Small intestine (tissue), 7 donors: ENCODE results near the gene BAZ2A. TPM values are rescaled to one million over a fixed set of nuclear protein-coding genes. Genes with fewer than 3 reads are reported as not detected.

Experiments
- DNase-seq, 2 donors: peaks; one replicate each; pipeline versions ENCODE4 v3.0.0 to v3.0.0-alpha.2; 2013
- FAIRE-seq: peaks from 2 replicates; lab custom pipeline; 2012; peaks lifted over from hg19 to GRCh38; lab: Jason Lieb, UNC
- H3K27ac ChIP-seq, 3 donors: one replicate each; pipeline ENCODE4 v1.5.1; 2013; ENCODE audit warnings: low read length in 2 of 3, mild to moderate bottlenecking in 2 of 3, control low read depth in 1 of 3, inconsistent platforms in 1 of 3, low read depth in 1 of 3, moderate library complexity in 1 of 3
- H3K27me3 ChIP-seq, 3 donors: one replicate each; pipeline ENCODE4 v1.6.1; 2013; ENCODE audit warnings: low read length in 3 of 3, inconsistent platforms in 1 of 3; ENCODE audit not compliant: control insufficient read depth in 3 of 3, insufficient read depth in 3 of 3
- H3K36me3 ChIP-seq, 3 donors: one replicate each; pipeline ENCODE4 v1.6.1; 2013; ENCODE audit warnings: low read length in 3 of 3, inconsistent platforms in 1 of 3, low read depth in 1 of 3, mild to moderate bottlenecking in 1 of 3, moderate library complexity in 1 of 3; ENCODE audit not compliant: control insufficient read depth in 3 of 3, insufficient read depth in 2 of 3
- H3K4me1 ChIP-seq, 3 donors: one replicate each; pipeline ENCODE4 v1.6.1; 2013; ENCODE audit warnings: low read length in 2 of 3, inconsistent platforms in 1 of 3, low read depth in 1 of 3, mild to moderate bottlenecking in 1 of 3, moderate library complexity in 1 of 3; ENCODE audit not compliant: control insufficient read depth in 3 of 3, insufficient read depth in 2 of 3
- H3K4me3 ChIP-seq, 3 donors: one replicate each; pipeline ENCODE4 v1.5.1; 2013; ENCODE audit warnings: low read length in 3 of 3, control low read depth in 1 of 3, inconsistent platforms in 1 of 3, low read depth in 1 of 3, mild to moderate bottlenecking in 1 of 3, moderate library complexity in 1 of 3
- H3K9me3 ChIP-seq, 2 donors: one replicate each; pipeline ENCODE4 v1.6.1; 2013; ENCODE audit warnings: low read depth in 1 of 2, low read length in 1 of 2; ENCODE audit not compliant: control insufficient read depth in 2 of 2, insufficient read depth in 1 of 2
- WGBS, 3 donors: extraction: QIAGEN DNeasy Blood & Tissue Kit; methylation state at CpG; one replicate each; pipeline ENCODE4 v1.1.7; 2013; 5-methylcytosine and 5-hydroxymethylcytosine counted together
- polyA plus RNA-seq, 4 donors: library from polyadenylated mRNA; stranded (reverse) in 3 of 4; unstranded in 1 of 4; fragments of 200-250 nt in 3 of 4; fragments of 120-200 nt in 1 of 4; gene quantifications; one replicate each; pipeline versions ENCODE4 v1.2.1 to v1.2.3, GENCODE V29; 2013
- donor health status: healthy with polysubstance abuse.
- donor health status: control.
- donor health status: control.
- donor health status: Bipolar disorder and iron deficiency.
- donor health status: healthy.

Gene BAZ2A
- polyA plus RNA-seq, 4 donors, result 19.2 to 71.1 (median 26.0) TPM

- no peak overlapping the region for H3K27ac ChIP-seq
- no peaks in the 10 kb centered on the region for H3K9me3 ChIP-seq
- peaks cover 0 to 17% (median 0%) of the 10 kb centered on the region in 3 donors for H3K4me1 ChIP-seq
- DNase-seq, result no peak
- H3K4me3 ChIP-seq, result no peak overlapping the region
- FAIRE-seq, result no peak
- H3K27me3 ChIP-seq, result no peaks in the 10 kb centered on the region
- peaks cover 0 to 24% (median 2%) of the 10 kb centered on the region in 3 donors for H3K36me3 ChIP-seq
Measured at GRCh38 chr12:56626701-56627100, 3.4 kb downstream of the BAZ2A start.

- H3K36me3 ChIP-seq, result peaks cover 0 to 37% (median 12%) of the 10 kb centered on the region in 3 donors
- H3K4me3 ChIP-seq, result no peak overlapping the region
- no peaks in the 10 kb centered on the region for H3K9me3 ChIP-seq
- H3K27me3 ChIP-seq, result no peaks in the 10 kb centered on the region
- FAIRE-seq (no peak), DNase-seq (no peak)
- H3K4me1 ChIP-seq, result no peaks in the 10 kb centered on the region
- 58 to 64% (median 58%) methylated on average over 1 of the region's 1 CpG for WGBS, 3 donors
- no peak overlapping the region for H3K27ac ChIP-seq
Measured at GRCh38 chr12:56622535-56622934, 7.6 kb downstream of the BAZ2A start.

DNA sequence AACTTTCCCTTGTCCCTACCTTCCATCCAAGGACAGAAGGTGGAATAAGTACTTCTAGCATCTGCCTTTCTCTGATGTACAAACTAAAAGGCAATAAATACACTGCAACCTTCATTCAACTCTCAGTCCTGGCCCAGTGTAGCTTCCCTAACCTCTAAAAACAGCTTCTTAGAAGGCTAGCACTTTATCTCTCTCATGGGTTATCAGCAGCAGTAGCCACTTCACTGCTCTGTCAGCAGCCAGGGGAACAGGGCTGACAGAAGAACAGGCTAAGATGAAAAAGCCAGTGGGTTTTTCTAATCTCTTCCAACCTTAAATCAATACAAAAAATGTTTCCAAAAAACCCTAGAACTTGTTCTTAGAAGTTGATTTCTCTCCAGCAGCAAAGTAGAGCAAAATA lies 13.2 kb downstream of the BAZ2A start:
- no peaks in the 10 kb centered on the region for H3K9me3 ChIP-seq
- no peak for FAIRE-seq

GRCh38 chr12:56616244-56616643 lies 13.9 kb downstream of the BAZ2A start:
- DNase-seq, result no peak
- H3K4me1 ChIP-seq, result no peaks in the 10 kb centered on the region
- no peaks in the 10 kb centered on the region for H3K9me3 ChIP-seq
- H3K27me3 ChIP-seq, result no peaks in the 10 kb centered on the region
- H3K4me3 ChIP-seq, result no peak overlapping the region
- FAIRE-seq, result no peak
- H3K36me3 ChIP-seq, result peaks cover 25 to 69% (median 62%) of the 10 kb centered on the region in 3 donors
- WGBS, 3 donors, result 94 to 95% (median 94%) methylated on average over 3 of the region's 3 CpGs
- H3K27ac ChIP-seq, result no peak overlapping the region

More for the DNA sequence above, 13.2 kb downstream of the BAZ2A start:
- H3K4me1 ChIP-seq, result no peaks in the 10 kb centered on the region
- peaks cover 21 to 70% (median 58%) of the 10 kb centered on the region in 3 donors for H3K36me3 ChIP-seq
- no peak for DNase-seq
- H3K27me3 ChIP-seq, result no peaks in the 10 kb centered on the region
- H3K27ac ChIP-seq, result no peak overlapping the region
- H3K4me3 ChIP-seq, result no peak overlapping the region

DNA sequence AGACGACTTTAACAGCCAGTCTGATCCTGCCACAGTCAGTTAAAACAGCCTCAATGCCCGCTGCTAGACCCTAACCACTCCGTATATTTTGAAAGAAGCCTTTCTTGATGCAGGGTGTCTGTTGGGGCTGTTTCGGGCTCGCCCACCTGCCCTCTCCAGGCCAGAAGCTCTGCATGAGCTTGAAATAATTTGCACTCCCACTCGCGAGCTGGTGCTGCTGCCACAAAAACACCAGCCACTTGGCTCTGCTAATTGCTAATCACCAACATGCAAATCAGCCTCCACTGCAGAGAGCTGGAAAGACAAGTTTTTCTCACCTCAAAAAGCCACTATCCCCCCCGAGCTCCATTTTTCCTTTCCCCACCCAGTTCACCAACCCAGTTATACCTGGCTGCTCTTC lies 15.5 kb downstream of the BAZ2A start:
- H3K4me1 ChIP-seq, result no peaks in the 10 kb centered on the region
- DNase-seq (no peak), FAIRE-seq (no peak)
- peaks cover 36 to 74% (median 68%) of the 10 kb centered on the region in 3 donors for H3K36me3 ChIP-seq
- WGBS, 3 donors, result 87 to 90% (median 89%) methylated on average over 8 of the region's 8 CpGs
- no peaks in the 10 kb centered on the region for H3K9me3 ChIP-seq
- no peaks in the 10 kb centered on the region for H3K27me3 ChIP-seq
- H3K4me3 ChIP-seq, result no peak overlapping the region
- no peak overlapping the region for H3K27ac ChIP-seq

- H3K27me3 ChIP-seq, result no peaks in the 10 kb centered on the region
- no peaks in the 10 kb centered on the region for H3K4me1 ChIP-seq
- H3K27ac ChIP-seq, result no peak overlapping the region
- no peak for FAIRE-seq
- H3K36me3 ChIP-seq, result peaks cover 51 to 82% (median 57%) of the 10 kb centered on the region in 3 donors
- H3K4me3 ChIP-seq, result no peak overlapping the region
- no peak for DNase-seq
- H3K9me3 ChIP-seq, result no peaks in the 10 kb centered on the region
- 96 to 100% (median 98%) methylated on average over 3 of the region's 3 CpGs for WGBS, 3 donors
Measured at GRCh38 chr12:56604355-56604754, 25.8 kb downstream of the BAZ2A start.

DNA sequence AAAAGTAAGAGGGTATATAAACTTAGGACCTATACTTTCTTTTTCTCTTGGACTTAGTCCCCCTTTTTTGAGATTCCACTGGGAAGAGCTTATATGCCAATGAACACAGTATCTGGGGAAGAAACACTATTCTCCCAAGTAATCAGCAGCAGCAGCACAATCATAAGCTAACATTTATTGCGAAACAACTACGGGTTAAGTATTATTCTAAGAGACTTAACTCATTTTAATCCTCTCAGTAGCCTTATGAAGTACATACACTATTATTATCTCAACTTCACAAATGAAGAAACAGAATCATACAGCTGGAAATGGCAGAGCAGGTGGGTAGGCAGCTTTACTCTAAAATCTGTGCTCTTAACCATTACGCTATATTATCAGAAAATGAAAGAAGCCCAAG lies 27.9 kb downstream of the BAZ2A start:
- Histone ChIP-seq H3K36me3 (peaks cover 55 to 84% (median 69%) of the 10 kb centered on the region in 3 donors), H3K9me3 (no peaks in the 10 kb centered on the region), H3K4me1 (no peaks in the 10 kb centered on the region), H3K27me3 (no peaks in the 10 kb centered on the region), H3K4me3 (no peak overlapping the region), H3K27ac (no peak overlapping the region)
- no peak for DNase-seq
- WGBS, 3 donors, result 80 to 83% (median 81%) methylated on average over 3 of the region's 3 CpGs
- FAIRE-seq, result no peak

- WGBS, 3 donors, result 80 to 84% (median 84%) methylated on average over 3 of the region's 3 CpGs
- FAIRE-seq, result no peak
- Histone ChIP-seq H3K27me3 (no peaks in the 10 kb centered on the region), H3K27ac (no peak overlapping the region), H3K4me3 (no peak overlapping the region), H3K36me3 (peaks cover 54 to 86% (median 68%) of the 10 kb centered on the region in 3 donors), H3K9me3 (no peaks in the 10 kb centered on the region), H3K4me1 (no peaks in the 10 kb centered on the region)
- no peak for DNase-seq
Measured at GRCh38 chr12:56601503-56601902, 28.6 kb downstream of the BAZ2A start.

DNA sequence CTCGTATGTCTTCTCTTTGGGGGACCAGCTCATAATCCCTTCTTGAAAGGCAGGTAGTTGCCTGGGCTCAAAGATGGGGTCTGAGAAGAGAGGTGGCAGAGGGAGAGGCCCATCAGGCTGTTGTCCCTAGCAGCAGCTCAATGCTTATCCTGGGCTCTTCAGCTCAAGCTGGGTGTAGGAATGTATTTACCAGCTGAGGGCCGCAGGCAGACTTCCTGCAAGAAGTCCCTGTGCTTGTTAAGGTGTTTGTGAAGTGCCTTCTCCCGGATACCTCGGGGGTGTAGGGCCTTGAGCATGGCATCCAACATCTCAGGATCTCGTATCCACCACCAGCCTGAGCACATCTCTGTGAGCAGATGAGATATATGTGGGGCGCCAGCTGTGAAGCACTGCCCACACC lies 29.4 kb downstream of the BAZ2A start:
- DNase-seq (no peak), FAIRE-seq (no peak)
- Histone ChIP-seq H3K27ac (no peak overlapping the region), H3K4me3 (no peak overlapping the region), H3K4me1 (no peaks in the 10 kb centered on the region), H3K9me3 (no peaks in the 10 kb centered on the region), H3K36me3 (peaks cover 51 to 87% (median 61%) of the 10 kb centered on the region in 3 donors), H3K27me3 (no peaks in the 10 kb centered on the region)
- WGBS, 3 donors, result 88 to 91% (median 90%) methylated on average over 6 of the region's 6 CpGs
